Testis (tissue), 2 donors: ENCODE data around the gene TNNI2.

Experiments
- CTCF ChIP-seq, 3 experiments: fragments of 450-650 bp in 2 of 3; fragments of 200-600 bp in 1 of 3; sonication (generic) in 1 of 3; IDR thresholded peaks; one replicate each; pipeline ENCODE4 v1.5.1; 2016 to 2019; ENCODE audit warnings: antibody characterized with exemption in 3 of 3, mild to moderate bottlenecking in 2 of 3, moderate library complexity in 1 of 3
- POLR2A ChIP-seq: fragments of 450-650 bp; IDR thresholded peaks from one replicate; pipeline ENCODE4 v1.6.1; 2017; ENCODE audit warnings: antibody characterized with exemption, mild to moderate bottlenecking, moderate library complexity

- no peak for TF ChIP-seq CTCF (IDR thresholded peaks at IDR 0.05)
- TF ChIP-seq POLR2A: no peak
These were observed 30.0 kb downstream of the TNNI2 start for GRCh38 chr11:1868636-1869291.
